ENCODE data around the gene TNRC6C.

DNA sequence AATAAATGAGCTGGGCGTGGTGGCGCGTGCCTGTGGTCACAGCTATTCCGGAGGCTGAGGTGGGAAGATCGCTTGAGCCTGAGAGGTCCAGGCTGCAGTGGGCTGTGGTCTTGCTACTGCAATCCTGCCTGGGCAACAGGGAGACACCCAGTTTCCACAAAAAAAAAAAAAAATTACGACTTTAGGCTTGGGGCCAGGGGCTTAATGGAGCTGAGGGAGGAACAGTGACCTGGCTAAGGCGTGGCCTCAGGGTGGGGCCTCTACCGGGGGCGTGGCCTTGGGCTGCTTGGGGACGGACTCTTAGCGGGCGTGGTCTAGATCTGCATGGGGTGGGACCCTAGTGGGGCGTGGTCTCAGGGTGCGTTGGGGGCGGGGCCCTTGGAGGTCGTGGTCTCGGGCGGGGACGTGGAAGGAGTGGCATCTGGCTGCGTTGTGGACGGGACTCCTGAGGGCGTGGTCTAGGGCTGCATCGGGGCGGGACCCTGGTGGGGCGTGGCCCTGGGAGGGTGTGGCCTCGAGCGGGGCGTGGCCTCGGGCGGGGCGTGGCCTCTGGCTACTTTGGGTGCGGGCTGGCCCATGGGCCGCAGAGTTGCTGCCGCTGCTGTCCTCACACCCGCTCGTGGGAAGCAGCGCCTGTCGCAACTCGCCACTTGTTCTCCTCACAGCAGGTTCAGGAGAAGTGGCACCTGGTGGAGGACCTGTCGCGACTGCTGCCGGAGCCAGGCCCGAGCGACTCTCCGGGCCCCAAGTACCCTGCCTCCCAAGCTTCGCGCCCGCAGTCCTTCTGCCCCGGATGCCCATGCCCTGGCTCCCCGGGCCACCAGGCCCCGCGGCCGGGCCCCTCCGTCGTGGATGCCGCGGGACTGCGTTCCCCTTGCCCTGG, 181.9 kb downstream of the TNRC6C start:
- TF ChIP-seq POLR2A (IDR thresholded peaks at IDR 0.05) (peak in 1 of 3 donors; percentile 16), POLR2AphosphoS5 (IDR thresholded peaks at IDR 0.05) (peak; percentile 81 to 89 (median 88))
- TF ChIP-seq, protein P1, sequence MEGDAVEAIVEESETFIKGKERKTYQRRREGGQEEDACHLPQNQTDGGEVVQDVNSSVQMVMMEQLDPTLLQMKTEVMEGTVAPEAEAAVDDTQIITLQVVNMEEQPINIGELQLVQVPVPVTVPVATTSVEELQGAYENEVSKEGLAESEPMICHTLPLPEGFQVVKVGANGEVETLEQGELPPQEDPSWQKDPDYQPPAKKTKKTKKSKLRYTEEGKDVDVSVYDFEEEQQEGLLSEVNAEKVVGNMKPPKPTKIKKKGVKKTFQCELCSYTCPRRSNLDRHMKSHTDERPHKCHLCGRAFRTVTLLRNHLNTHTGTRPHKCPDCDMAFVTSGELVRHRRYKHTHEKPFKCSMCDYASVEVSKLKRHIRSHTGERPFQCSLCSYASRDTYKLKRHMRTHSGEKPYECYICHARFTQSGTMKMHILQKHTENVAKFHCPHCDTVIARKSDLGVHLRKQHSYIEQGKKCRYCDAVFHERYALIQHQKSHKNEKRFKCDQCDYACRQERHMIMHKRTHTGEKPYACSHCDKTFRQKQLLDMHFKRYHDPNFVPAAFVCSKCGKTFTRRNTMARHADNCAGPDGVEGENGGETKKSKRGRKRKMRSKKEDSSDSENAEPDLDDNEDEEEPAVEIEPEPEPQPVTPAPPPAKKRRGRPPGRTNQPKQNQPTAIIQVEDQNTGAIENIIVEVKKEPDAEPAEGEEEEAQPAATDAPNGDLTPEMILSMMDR (IDR thresholded peaks at IDR 0.05 in 8 of 11, conservative IDR thresholded peaks at IDR 0.05 in 3 of 11): peak in 3 of 11 experiments; percentile 13 to 25 (median 24)

Measured in spleen (tissue), 7 donors.